GM19238 (cell line): ENCODE results near the gene ARHGAP1.

Experiments used
- DNase-seq: peaks from one replicate; pipeline ENCODE4 v3.0.0; 2011; ENCODE audit warnings: low spot score; ENCODE audit not compliant: insufficient read length

ARHGAP1 gene

GRCh38 chr11:46640036-46640788, 60.2 kb downstream of the ARHGAP1 start:
- no peak for DNase-seq

- DNase-seq, result no peak
Measured at GRCh38 chr11:46639197-46639839, 61.1 kb downstream of the ARHGAP1 start.

DNA sequence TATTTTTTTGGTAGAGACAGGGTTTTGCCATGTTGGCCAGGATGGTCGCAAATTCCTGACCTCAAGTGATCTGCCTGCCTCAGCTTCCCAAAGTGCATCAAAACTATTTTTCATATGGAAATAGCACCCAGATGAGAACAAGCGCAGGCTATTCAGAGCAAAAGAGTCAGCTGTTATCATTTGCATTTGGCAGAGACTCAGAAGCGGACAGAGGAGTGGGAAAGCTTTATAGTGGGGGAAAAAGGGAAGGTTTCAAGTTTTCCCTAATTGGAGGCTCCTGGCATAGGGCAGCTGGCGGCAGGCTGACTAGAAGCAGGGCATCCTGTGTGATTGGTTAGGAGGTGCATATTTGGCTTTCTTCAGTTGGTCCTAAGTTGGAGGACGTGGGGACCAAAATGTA, 62.9 kb downstream of the ARHGAP1 start:
- DNase-seq, result no peak

- DNase-seq, result no peak
Measured at GRCh38 chr11:46635557-46636139, 64.8 kb downstream of the ARHGAP1 start.

DNA sequence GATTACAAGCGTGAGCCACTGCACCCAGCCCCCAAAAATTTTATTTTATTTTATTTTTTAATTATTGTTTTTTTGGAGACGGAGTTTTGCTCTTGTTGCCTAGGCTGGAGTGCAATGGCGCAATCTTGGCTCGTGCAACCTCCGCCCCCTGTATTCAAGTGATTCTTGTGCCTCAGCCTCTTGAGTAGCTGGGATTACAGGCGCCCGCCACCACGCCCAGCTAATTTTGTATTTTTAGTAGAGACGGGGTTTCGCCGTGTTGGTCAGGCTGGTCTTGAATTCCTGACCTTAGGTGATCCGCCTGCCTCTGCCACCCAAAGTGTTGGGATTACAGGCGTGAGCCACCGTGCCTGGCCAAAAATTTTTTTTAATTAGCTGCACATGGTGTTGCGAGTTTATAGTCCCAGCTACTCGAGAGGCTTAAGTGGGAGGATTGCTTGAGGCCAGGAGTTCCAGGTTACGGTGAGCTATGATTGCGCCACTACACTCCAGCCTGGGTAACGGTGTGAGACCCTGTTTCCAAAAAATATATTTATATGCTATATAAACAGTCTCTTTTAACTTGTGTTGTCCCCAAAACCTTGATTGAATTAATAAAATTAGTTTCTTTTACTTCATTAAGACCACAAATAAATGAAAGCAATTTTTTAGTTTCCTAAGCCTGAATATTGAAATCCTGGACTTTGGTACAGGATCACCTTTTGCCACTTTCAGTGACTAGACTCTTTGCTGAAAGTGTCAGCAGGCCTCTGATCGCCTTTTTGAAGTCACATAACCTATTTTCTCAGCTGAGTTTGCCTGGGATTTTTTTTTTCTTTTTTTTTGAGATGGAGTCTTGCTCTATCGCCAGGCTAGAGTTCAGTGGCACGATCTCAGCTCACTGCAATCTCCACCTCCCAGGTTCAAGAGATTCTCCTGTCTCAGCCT, 66.9 kb downstream of the ARHGAP1 start:
- DNase-seq, result no peak

DNA sequence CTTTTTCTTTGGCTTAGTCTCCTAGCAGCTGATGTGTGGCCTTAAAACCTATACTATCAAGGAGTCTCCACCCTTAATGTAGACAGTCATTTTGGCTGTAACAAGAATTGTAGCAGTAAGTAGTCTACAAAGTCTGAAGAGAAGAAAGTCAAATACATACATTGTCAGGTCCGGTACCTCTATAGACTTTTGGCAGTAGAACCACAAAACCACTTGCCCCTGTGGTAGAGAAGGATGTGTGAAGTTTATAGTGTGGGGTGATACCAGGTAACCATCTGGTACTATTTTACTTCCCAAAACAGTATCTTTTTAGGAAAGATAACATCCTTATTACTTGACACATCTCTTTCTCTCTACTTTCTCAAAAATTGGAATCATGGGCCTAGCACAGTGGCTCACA, 67.9 kb downstream of the ARHGAP1 start:
- no peak for DNase-seq

- no peak for DNase-seq
Measured at GRCh38 chr11:46631676-46632075, 68.7 kb downstream of the ARHGAP1 start.

DNA sequence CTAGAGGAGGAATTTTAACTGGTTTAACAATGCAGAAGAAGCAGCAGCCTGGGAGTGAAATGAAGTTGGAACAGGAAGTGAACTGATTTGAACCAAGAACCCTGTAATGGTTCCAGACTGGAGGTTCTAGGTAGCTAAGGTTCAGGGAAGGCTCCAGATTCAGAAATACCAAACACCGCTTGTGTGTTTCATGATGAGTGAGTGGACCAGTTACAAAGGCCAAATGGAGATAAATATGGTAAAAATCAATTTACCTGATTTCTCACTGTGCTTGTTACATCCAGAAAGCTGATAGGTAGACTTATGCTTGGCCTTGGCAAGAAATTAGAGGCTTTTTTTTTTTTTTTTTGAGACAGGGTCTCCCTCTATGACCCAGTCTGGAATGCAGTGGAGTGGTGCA, 70.2 kb downstream of the ARHGAP1 start:
- DNase-seq, result no peak

- DNase-seq, result no peak
Measured at GRCh38 chr11:46628961-46629360, 71.5 kb downstream of the ARHGAP1 start.
